Forelimb muscle (tissue), 1 donor: ENCODE data around the gene PRKAA1. TPM values are rescaled to one million over a fixed set of nuclear protein-coding genes. Genes with fewer than 3 reads are reported as not detected.
"Not testable (repeated sequence)": the region's sequence is repeated elsewhere in the genome, so short reads cannot be mapped to it uniquely, and the experiment has no call there.

ENCODE experiments used
- DNase-seq: peaks from one replicate; pipeline ENCODE4 v3.0.0-alpha.2; 2013; ENCODE audit warnings: low read depth
- polyA plus RNA-seq: library from polyadenylated mRNA; unstranded; fragments of 120-200 nt; gene quantifications from one replicate; pipeline ENCODE4 v1.2.1, GENCODE V29; 2013; ENCODE audit not compliant: insufficient read length

The PRKAA1 gene
- polyA plus RNA-seq, 1 donor, result 31.9 TPM

GRCh38 chr5:40826489-40827187 is 28.5 kb upstream of the PRKAA1 start:
- no peak for DNase-seq

- DNase-seq, result not testable (repeated sequence)
Measured at GRCh38 chr5:40825461-40826043, 27.4 kb upstream of the PRKAA1 start.

- no peak for DNase-seq
Measured at GRCh38 chr5:40823459-40823858, 25.3 kb upstream of the PRKAA1 start.

- no peak for DNase-seq
Measured at GRCh38 chr5:40813698-40814281, 15.6 kb upstream of the PRKAA1 start.

- no peak for DNase-seq
Measured at GRCh38 chr5:40812125-40812524, 14.0 kb upstream of the PRKAA1 start.

GRCh38 chr5:40801771-40802562 is 3.8 kb upstream of the PRKAA1 start:
- DNase-seq, result no peak

GRCh38 chr5:40799258-40799657 is 1.1 kb upstream of the PRKAA1 start:
- DNase-seq, result no peak

GRCh38 chr5:40798801-40799210 is 632 bp upstream of the PRKAA1 start:
- no peak for DNase-seq

GRCh38 chr5:40797273-40798011 is 732 bp downstream of the PRKAA1 start:
- DNase-seq, result no peak

- DNase-seq, result no peak
Measured at GRCh38 chr5:40796487-40796889, 1.7 kb downstream of the PRKAA1 start.

- not testable (repeated sequence) for DNase-seq
Measured at GRCh38 chr5:40794877-40795276, 3.3 kb downstream of the PRKAA1 start.

GRCh38 chr5:40794340-40794739 is 3.8 kb downstream of the PRKAA1 start:
- not testable (repeated sequence) for DNase-seq

GRCh38 chr5:40792691-40793090 is 5.5 kb downstream of the PRKAA1 start:
- DNase-seq, result not testable (repeated sequence)

- no peak for DNase-seq
Measured at GRCh38 chr5:40791715-40792139, 6.4 kb downstream of the PRKAA1 start.

- DNase-seq, result no peak
Measured at GRCh38 chr5:40790947-40791593, 7.1 kb downstream of the PRKAA1 start.

- not testable (repeated sequence) for DNase-seq
Measured at GRCh38 chr5:40788941-40789340, 9.2 kb downstream of the PRKAA1 start.

GRCh38 chr5:40787986-40788385 is 10.2 kb downstream of the PRKAA1 start:
- DNase-seq, result no peak

GRCh38 chr5:40786664-40787063 is 11.5 kb downstream of the PRKAA1 start:
- DNase-seq, result not testable (repeated sequence)

- no peak for DNase-seq
Measured at GRCh38 chr5:40784916-40785315, 13.3 kb downstream of the PRKAA1 start.

- no peak for DNase-seq
Measured at GRCh38 chr5:40784027-40784653, 14.0 kb downstream of the PRKAA1 start.
